ENCODE measurements around the gene MIEF2. TPM values are rescaled to one million over a fixed set of nuclear protein-coding genes. Genes with fewer than 3 reads are reported as not detected.
"Not testable (repeated sequence)": the region's sequence is repeated elsewhere in the genome, so short reads cannot be mapped to it uniquely, and the experiment has no call there.

Gene MIEF2, protein sequence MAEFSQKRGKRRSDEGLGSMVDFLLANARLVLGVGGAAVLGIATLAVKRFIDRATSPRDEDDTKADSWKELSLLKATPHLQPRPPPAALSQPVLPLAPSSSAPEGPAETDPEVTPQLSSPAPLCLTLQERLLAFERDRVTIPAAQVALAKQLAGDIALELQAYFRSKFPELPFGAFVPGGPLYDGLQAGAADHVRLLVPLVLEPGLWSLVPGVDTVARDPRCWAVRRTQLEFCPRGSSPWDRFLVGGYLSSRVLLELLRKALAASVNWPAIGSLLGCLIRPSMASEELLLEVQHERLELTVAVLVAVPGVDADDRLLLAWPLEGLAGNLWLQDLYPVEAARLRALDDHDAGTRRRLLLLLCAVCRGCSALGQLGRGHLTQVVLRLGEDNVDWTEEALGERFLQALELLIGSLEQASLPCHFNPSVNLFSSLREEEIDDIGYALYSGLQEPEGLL
- total RNA-seq = 10 to 100 TPM in 1 of 2 experiments, 1 to 10 TPM in 1; 9.0 to 11.1 TPM

DNA sequence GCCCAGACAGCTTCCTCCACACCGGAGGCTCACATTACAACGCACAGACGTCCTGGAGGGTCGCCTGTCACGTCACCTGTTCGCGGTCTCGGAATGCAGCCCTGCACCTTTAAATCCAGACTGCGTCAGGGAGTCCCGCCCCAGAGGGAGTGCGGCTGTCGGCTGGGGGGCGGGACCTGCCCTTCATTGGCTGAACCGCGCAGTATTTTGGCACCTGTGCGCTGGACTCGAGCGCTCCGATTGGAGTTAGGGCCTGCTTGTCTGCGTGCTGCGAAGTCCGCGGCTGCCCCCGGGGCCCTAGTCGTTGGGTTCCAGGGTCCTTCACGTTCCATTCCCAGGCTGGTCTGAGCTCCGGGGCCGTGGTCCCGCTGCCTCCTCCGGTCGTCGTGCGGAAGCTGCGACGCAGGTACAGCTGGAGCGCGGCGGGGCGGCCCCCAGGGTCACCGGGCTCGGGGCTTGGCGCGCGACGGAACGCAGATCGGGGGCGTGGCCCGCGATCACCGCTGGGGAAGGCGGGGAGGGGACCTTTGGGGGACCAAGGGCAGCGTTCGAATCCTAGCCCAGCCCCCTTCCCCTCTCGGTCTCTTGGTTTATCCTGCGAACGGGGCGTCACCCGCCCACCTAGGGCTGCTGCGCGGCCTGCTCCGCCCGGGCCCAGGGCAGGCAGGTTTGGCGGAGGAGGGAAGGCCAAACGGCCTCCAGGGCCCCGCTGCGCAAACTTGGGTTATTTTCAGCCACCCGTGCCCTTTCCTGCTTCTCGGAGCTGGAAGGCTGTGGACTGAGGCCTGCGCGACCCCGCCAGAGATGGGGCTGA is at the start of gene MIEF2:
Gene MIEF2 (plus strand): TSS at position 331 of the 814 bp plus-strand sequence. CDS start 2,059 bp downstream, outside the sequence.
- peaks cover 40% of the 10 kb centered on the region for H3K4me1 Mint-ChIP-seq (ENCODE audit: low read depth)

DNA sequence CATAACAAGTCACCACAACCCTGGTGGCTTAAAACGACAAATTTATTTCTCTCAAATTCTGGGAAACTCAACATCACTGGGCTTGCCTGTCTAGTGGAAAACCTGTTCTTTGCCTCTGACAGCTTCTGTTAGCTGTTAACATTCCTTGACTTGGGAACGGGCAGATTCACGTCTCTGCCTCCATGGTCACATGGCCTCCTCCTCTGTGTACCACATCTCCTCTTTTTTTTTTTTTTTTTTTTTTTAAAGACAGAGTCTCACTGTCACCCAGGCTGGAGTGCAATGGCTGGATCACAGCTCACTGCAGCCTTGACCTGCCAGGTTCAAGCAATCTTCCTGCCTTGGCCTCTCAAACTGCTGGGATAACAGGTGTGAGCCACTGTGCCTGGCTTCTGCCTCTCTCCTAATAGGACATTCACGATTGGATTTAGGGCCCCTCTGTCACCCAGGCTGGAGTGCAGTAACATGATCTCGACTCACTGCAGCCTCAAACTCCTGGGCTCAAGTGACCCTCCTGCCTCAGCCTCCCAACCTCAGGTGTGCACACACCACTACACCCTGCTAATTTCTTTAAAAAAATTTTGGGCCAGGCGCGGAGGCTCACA is 46.7 kb upstream of the MIEF2 start:
- Mint-ChIP-seq H3K36me3 (ENCODE audit: low read depth) (peaks cover 17% of the 10 kb centered on the region), H3K4me3 (no peak overlapping the region), H3K9me3 (ENCODE audit: insufficient read depth) (no peaks in the 10 kb centered on the region), H3K27me3 (ENCODE audit: low read depth) (no peaks in the 10 kb centered on the region), H3K4me1 (ENCODE audit: low read depth) (no peaks in the 10 kb centered on the region), H3K27ac (no peak overlapping the region)
- ChIA-PET POLR2A (no interaction called here), CTCF (no interaction called here)
- ATAC-seq = no peak
- no peak for DNase-seq

More for the DNA sequence above, at the start of gene MIEF2:
- peak; percentile 96 for DNase-seq
- ChIA-PET CTCF (interaction anchor here (1.8 kb wide), 1 partner anchor 12 kb away, joined by 6 read pairs; no protein-coding TSS in a partner anchor), POLR2A (interaction anchor here (0.6 to 0.7 kb wide), 3 partner anchors 9 to 83 kb away, joined by 3 read pairs; partner anchors contain the start of gene ALKBH5)
- Mint-ChIP-seq H3K27ac (peak within 1 kb of the TSS; percentile 87), H3K9me3 (ENCODE audit: insufficient read depth) (no peaks in the 10 kb centered on the region), H3K4me3 (peak within 1 kb of the TSS; percentile 78), H3K27me3 (ENCODE audit: low read depth) (no peaks in the 10 kb centered on the region), H3K36me3 (ENCODE audit: low read depth) (peaks cover 12% of the 10 kb centered on the region)
- ATAC-seq = peak; percentile 92

DNA sequence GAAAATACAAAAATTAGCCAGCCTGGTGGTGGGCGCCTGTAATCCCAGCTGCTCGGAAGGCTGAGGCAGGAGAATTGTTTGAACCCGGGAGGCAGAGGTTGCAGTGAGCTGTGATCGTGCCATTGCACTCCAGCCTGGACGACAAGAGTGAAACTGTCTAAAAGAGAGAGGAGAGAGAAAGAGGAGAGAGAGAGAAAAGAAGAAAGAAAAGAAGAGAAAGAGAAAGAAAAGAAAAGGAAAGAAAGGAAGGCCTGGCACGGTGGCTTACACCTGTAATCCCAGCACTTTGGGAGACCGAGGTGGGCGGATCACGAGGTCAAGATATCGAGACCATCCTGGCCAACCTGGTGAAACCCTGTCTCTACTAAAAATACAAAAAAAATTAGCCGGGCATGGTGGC is 43.6 kb upstream of the MIEF2 start:
- POLR2A ChIA-PET; H3K4me1 Mint-ChIP-seq (ENCODE audit: low read depth); H3K27me3 Mint-ChIP-seq (ENCODE audit: low read depth); ATAC-seq; H3K4me3 Mint-ChIP-seq; H3K36me3 Mint-ChIP-seq (ENCODE audit: low read depth); H3K9me3 Mint-ChIP-seq (ENCODE audit: insufficient read depth); H3K27ac Mint-ChIP-seq; DNase-seq: not testable (repeated sequence)
- CTCF ChIA-PET = interaction anchor here (1.0 to 1.2 kb wide), 2 partner anchors 8 to 19 kb away, joined by 3 to 5 read pairs; no protein-coding TSS in a partner anchor

DNA sequence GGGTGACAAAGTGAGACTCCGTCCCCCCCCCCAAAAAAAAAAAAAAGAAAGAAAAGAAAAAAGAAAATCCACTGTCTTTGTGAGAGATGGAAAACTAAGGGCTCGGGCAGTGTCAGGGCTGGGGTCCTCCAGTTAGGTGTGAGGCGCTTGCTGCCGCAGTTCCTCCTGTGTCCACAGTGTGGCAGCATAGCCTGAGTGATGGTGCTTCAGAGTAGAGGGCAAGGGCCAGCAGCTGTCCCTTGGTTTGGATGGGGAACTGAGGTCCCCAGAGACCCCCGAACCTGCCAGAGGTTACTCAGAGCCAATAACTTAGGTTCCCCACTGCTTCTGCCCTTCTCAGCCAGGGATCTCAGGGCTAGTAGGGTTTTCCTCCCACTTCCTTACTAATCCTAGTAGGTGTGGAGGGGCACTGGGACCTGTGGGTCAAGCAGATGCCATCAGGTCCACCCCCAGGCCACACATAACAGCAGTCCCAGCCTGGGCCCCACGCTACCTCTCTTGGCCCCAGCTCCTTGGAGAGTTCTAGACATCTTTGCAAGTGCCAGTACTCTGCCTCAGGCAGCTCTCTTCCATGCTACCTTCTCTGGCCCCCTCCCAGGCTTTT is 42.9 kb upstream of the MIEF2 start:
- Mint-ChIP-seq H3K36me3 (ENCODE audit: low read depth) (no peaks in the 10 kb centered on the region), H3K27ac (no peak overlapping the region), H3K4me1 (ENCODE audit: low read depth) (no peaks in the 10 kb centered on the region), H3K27me3 (ENCODE audit: low read depth) (no peaks in the 10 kb centered on the region), H3K4me3 (no peak overlapping the region), H3K9me3 (ENCODE audit: insufficient read depth) (no peaks in the 10 kb centered on the region)
- DNase-seq (peak; percentile 82), ATAC-seq (peak; percentile 95)
- ChIA-PET POLR2A (no interaction called here), CTCF (interaction anchor here (0.6 to 2.7 kb wide), 8 partner anchors 8 to 106 kb away, joined by 3 to 12 read pairs (median 4); partner anchors contain the start of gene ALKBH5)

DNA sequence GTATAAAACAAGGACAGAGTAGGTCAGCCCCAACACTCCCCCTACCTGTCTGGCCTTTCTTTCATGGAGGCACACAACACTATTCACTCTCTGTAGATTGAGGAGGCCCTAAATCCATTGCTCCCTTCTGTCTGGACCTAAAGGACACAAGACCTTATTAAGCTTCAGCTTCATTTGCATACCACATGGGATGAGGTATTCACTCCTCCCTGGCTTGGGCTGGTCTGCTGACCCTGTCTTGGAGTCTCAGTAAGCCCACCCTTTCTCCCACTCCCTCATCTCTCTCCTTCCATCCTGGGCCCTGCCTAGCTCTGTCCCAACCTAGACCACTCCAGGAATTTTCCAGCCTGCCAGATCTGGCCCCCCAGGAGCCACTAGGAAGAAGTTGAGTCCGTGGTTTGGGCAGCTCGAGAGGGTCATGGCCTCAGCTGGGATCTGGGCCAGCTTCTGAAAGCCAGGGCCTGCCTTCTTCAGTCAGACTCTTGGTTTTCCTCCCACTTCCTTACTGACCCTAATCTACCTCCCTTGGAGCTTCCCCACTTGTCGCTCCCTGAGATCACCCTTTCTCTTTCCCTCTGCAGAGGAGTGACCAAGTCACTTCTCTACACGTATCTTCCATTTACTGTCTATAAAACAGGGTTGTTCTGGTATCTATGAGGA is 41.6 kb upstream of the MIEF2 start:
- Mint-ChIP-seq H3K4me3 (no peak overlapping the region), H3K27me3 (ENCODE audit: low read depth) (no peaks in the 10 kb centered on the region), H3K36me3 (ENCODE audit: low read depth) (no peaks in the 10 kb centered on the region), H3K4me1 (ENCODE audit: low read depth) (no peaks in the 10 kb centered on the region), H3K27ac (no peak overlapping the region), H3K9me3 (ENCODE audit: insufficient read depth) (no peaks in the 10 kb centered on the region)
- ATAC-seq = no peak
- ChIA-PET POLR2A (interaction anchor here (1.2 kb wide), 1 partner anchor 14 kb away, joined by 4 read pairs; no protein-coding TSS in a partner anchor), CTCF (interaction anchor here (0.6 to 2.7 kb wide), 4 partner anchors 29 to 114 kb away, joined by 3 to 12 read pairs (median 4); partner anchors contain the start of gene ALKBH5)
- no peak for DNase-seq

DNA sequence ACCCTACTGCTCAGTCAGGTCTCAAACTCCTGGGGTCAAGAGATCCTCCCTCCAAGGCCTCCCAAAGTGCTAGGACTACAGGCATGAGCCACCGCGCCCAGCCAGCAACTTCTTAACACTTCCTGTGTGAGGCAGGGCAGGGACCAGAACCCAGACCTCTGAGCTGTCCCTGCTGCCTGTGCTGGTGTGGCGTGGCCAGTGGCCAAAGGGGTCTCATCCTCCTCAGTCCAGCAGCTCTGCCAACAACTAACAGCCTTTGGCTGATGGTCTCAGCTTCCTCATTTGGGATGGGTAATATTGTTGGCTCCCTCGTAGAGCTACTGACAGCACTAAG is 36.4 kb upstream of the MIEF2 start:
- CTCF ChIA-PET = no interaction called here
- Mint-ChIP-seq H3K27ac (no peak overlapping the region), H3K4me1 (ENCODE audit: low read depth) (peaks cover 28% of the 10 kb centered on the region), H3K27me3 (ENCODE audit: low read depth) (no peaks in the 10 kb centered on the region), H3K4me3 (no peak overlapping the region), H3K9me3 (ENCODE audit: insufficient read depth) (no peaks in the 10 kb centered on the region), H3K36me3 (ENCODE audit: low read depth) (no peaks in the 10 kb centered on the region)
- DNase-seq (no peak), ATAC-seq (no peak)
- POLR2A ChIA-PET = no interaction called here

DNA sequence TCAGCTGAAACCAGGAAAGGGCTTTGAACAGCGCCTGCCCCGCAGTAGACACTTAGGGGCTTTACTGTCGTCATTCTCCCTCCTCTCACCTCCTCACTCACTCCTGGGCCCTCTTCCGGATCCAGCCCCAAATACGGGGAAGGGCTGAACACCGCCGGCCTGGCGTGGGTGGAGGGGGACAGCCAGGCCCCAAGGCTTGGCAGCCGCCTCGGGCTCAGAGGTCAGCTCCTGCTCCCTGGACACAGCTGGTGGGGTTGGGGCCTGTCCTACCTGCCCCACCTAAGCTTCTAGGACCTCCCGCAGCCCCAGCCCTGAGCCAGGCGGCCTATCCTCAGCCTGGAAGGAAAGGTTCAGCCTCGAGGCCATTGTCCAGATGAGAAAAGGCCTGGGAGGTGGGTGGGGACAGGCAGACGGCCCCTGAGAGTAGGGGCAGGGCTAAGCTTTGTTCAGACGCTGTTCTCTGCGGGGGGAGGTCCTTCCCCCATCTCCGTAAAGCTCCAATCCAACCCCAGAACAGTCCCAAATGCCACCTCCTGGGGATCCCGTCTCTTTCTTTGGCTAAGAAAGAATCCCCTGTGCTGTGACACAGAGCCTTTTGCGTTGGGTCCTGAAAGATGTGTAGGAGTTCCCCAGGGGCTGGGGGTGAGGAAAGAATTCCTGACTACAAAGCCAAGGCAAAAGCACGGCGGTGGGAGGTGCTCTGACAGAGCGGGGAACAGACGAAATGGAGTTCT is 35.9 kb upstream of the MIEF2 start:
- Mint-ChIP-seq H3K27ac (peak overlapping the region; percentile 74), H3K4me3 (peak overlapping the region; percentile 59), H3K36me3 (ENCODE audit: low read depth) (no peaks in the 10 kb centered on the region), H3K4me1 (ENCODE audit: low read depth) (peaks cover 28% of the 10 kb centered on the region), H3K27me3 (ENCODE audit: low read depth) (no peaks in the 10 kb centered on the region), H3K9me3 (ENCODE audit: insufficient read depth) (no peaks in the 10 kb centered on the region)
- DNase-seq (no peak), ATAC-seq (no peak)
- CTCF ChIA-PET = no interaction called here
- POLR2A ChIA-PET = no interaction called here

DNA sequence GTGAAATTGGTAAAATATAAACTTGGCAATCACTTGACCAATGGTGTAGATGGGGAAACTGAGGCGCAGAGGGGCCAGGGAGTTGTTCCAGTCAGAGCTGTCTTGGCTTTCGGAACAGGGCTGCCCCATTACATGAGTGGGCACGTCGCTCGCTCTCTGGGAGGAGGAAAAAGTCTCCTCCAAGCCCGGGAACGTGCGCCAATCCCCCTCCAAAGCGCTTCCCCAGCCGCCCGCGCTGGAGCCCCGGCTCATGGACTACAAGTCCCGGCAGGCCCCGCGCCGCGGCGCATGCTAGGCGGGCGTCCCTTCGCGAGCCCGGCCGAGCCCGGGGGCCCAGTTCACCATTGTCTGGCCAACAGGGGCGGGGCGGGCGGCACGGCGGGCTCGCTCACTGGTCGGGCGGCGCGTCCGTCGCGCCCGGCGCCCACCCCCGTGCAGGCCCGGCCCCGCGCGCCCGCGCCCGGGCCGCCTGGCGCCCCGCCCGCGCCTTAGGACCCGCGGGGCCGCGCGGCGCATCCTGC is 35.3 kb upstream of the MIEF2 start, which contains the start of gene LLGL1:
Gene LLGL1 (plus strand): TSS at position 515 of the 521 bp plus-strand sequence. CDS start 48 bp downstream, outside the sequence.
- Mint-ChIP-seq H3K27me3 (ENCODE audit: low read depth) (no peaks in the 10 kb centered on the region), H3K27ac (peak within 1 kb of the TSS; percentile 85), H3K9me3 (ENCODE audit: insufficient read depth) (no peaks in the 10 kb centered on the region), H3K4me3 (peak within 1 kb of the TSS; percentile 86), H3K4me1 (ENCODE audit: low read depth) (peaks cover 28% of the 10 kb centered on the region), H3K36me3 (ENCODE audit: low read depth) (no peaks in the 10 kb centered on the region)
- ChIA-PET CTCF (no interaction called here), POLR2A (interaction anchor here (0.7 kb wide), 1 partner anchor 193 kb away, joined by 3 read pairs; no protein-coding TSS in a partner anchor)
- DNase-seq (peak; percentile 97), ATAC-seq (peak; percentile 99)

DNA sequence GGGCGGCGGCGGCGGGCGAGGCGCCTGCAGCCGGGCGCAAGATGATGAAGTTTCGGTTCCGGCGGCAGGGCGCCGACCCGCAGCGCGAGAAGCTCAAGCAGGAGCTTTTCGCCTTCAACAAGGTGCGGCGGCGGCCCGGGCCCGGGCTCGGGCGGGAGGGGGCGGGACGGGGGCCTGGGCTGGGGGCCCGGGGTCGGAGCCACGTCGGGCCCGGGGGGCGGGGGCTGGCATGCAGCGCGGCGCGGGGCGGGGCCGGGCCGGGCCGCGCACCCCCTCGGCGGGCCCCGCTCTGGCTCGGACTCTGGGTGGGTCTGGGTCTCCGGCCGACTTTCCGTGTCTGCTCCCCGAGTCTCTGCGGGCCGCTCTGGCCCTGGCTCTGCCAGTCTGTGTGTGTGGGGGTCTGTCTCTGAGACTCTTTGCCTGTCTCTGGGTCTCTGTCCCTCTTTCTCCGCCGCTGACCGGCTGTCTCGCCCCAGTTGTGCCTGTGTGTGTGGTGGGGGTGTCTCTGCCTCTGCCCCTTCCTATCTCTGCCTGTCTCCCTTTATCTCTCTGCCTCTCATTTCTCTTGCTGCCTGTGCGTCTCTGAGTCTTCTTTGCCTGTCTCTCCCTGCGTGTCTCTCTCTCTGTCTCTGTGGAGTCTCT is 34.7 kb upstream of the MIEF2 start:
- POLR2A ChIA-PET = interaction anchor here (0.7 kb wide), 1 partner anchor 194 kb away, joined by 3 read pairs; no protein-coding TSS in a partner anchor
- no peak for DNase-seq
- Mint-ChIP-seq H3K9me3 (ENCODE audit: insufficient read depth) (no peaks in the 10 kb centered on the region), H3K4me3 (peak overlapping the region; percentile 86), H3K4me1 (ENCODE audit: low read depth) (peaks cover 28% of the 10 kb centered on the region), H3K27ac (peak overlapping the region; percentile 85), H3K27me3 (ENCODE audit: low read depth) (no peaks in the 10 kb centered on the region), H3K36me3 (ENCODE audit: low read depth) (no peaks in the 10 kb centered on the region)
- CTCF ChIA-PET = no interaction called here
- peak; percentile 47 for ATAC-seq

Measured in activated CD8-positive, alpha-beta T cell treated with anti-CD3 and anti-CD28 coated beads, Interleukin-2, amount 10 ng/mL, durations not matched to agents 7 days and 5 days (primary cell).